GM23248 (cell line): Measurements from ENCODE around the gene MAP3K6.

Experiments
- EZH2 ChIP-seq: fragments of 200-600 bp; sonication (generic); IDR thresholded peaks from 2 replicates; pipeline ENCODE4 v1.6.1; 2018; ENCODE audit warnings: antibody characterized with exemption, mild to moderate bottlenecking; ENCODE audit not compliant: insufficient read depth, poor library complexity, severe bottlenecking
- EZH2phosphoT487 ChIP-seq: fragments of 200-600 bp; sonication (generic); IDR thresholded peaks from 2 replicates; pipeline ENCODE4 v1.6.1; 2018; ENCODE audit warnings: antibody characterized with exemption, moderate library complexity, mild to moderate bottlenecking, low read depth; ENCODE audit not compliant: insufficient read depth

DNA sequence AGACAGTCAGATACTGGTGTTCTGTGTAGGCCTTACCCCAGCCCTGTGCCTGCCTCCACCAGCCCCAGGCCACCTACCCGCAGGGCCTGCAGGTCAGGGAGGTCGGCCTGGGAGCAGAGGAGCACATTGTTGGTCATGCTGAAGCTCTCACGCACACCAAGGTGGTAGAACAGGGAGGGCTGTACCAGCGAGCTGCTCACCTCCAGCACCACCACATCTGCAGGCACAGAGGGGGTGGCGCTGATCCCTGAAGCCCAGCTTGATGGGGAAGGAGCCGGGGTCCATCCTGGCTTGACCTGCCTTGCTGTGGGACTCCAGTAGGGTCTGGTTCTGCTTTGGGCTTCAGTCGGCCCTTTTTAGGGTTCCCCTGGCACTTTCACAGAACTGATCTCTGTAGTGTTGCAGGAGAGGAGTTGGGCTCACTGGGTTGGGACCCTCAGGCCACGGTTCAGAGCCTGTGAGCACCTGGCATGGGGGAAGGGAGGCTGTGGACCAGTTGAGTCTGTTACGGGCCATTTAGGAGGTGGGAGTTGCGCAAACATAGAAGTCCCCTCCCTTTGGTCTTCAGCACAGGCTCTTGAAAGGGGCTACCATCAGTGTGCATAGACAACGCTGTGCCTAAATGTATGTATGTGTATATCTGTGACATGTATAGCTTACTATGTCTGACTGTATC lies 1.9 kb downstream of the MAP3K6 start:
- TF ChIP-seq EZH2 (no peak), EZH2phosphoT487 (no peak)
